Gastrocnemius medialis (tissue), 4 donors: Measurements from ENCODE around the gene CNTLN. TPM values are rescaled to one million over a fixed set of nuclear protein-coding genes. Genes with fewer than 3 reads are reported as not detected.
"Not testable (repeated sequence)": the region's sequence is repeated elsewhere in the genome, so short reads cannot be mapped to it uniquely, and the experiment has no call there.

ENCODE experiments used
- ATAC-seq, 2 donors: fragments of 150-250 bp; one replicate each; pipeline ENCODE4 v1.9.1; 2016
- DNase-seq, 2 donors: peaks; one replicate each; pipeline ENCODE4 v3.0.0-alpha.2; 2019
- H3K27ac ChIP-seq, 4 donors: fragments of 200-600 bp; sonication (generic); 1 replicate in 1 of 4; 2 replicates in 3 of 4; pipeline ENCODE4 v1.5.1; 2016 to 2018; ENCODE audit warnings: mild to moderate bottlenecking in 2 of 4, moderate library complexity in 1 of 4
- H3K27me3 ChIP-seq, 3 donors: fragments of 200-600 bp; sonication (generic) in 2 of 3; 1 replicate in 1 of 3; 2 replicates in 2 of 3; pipeline versions ENCODE4 v1.5.1 to v1.6.0; 2016 to 2019; ENCODE audit warnings: mild to moderate bottlenecking in 1 of 3, moderate library complexity in 1 of 3
- H3K36me3 ChIP-seq, 2 donors: fragments of 200-600 bp; sonication (generic) in 1 of 2; one replicate each; pipeline ENCODE4 v1.5.1; 2017 to 2018
- H3K4me1 ChIP-seq, 2 donors: fragments of 200-600 bp; sonication (generic) in 1 of 2; one replicate each; pipeline ENCODE4 v1.5.1; 2016 to 2017; ENCODE audit warnings: mild to moderate bottlenecking in 2 of 2
- H3K4me3 ChIP-seq, 4 donors: fragments of 200-600 bp; sonication (generic) in 3 of 4; 1 replicate in 1 of 4; 2 replicates in 3 of 4; pipeline ENCODE4 v1.5.1; 2016 to 2019; ENCODE audit warnings: mild to moderate bottlenecking in 2 of 4
- H3K9me3 ChIP-seq, 3 donors: fragments of 200-600 bp; sonication (generic) in 2 of 3; 1 replicate in 1 of 3; 2 replicates in 2 of 3; pipeline ENCODE4 v1.5.1; 2016 to 2019
- CTCF ChIP-seq, 5 experiments: fragments of 450-650 bp in 3 of 5; fragments of 200-600 bp in 2 of 5; sonication (generic) in 2 of 5; IDR thresholded peaks in 4 of 5; conservative IDR thresholded peaks in 1 of 5; 1 replicate in 4 of 5; 2 replicates in 1 of 5; pipeline ENCODE4 v1.5.1; 2016 to 2019; ENCODE audit warnings: antibody characterized with exemption in 5 of 5, mild to moderate bottlenecking in 3 of 5, moderate library complexity in 3 of 5
- POLR2A ChIP-seq, 2 donors: fragments of 450-650 bp; IDR thresholded peaks; one replicate each; pipeline ENCODE4 v1.6.1; 2017; ENCODE audit warnings: antibody characterized with exemption in 2 of 2, mild to moderate bottlenecking in 2 of 2, moderate library complexity in 2 of 2
- in situ Hi-C, 4 donors: fragments of 200-750 bp; cut with MboI; loops; one replicate each; pipeline versions ENCODE4 v1.15.0 to v1.8.0; 2017; ENCODE audit warnings: low sequenced_read_pairs in 4 of 4
- intact Hi-C: fragments of 100-400 bp; cut with DNase I; formaldehyde crosslinking; loops from one replicate; pipeline ENCODE4 v1.15.1; 2023; ENCODE audit warnings: low total_unique reads
- total RNA-seq, 4 donors: library from RNA; depleted of rRNA; stranded (reverse); fragments of >200 nt; gene quantifications; one replicate each; pipeline versions ENCODE4 v1.1.0 to v1.2.3, GENCODE V29; 2016

Gene CNTLN
- total RNA-seq, 4 donors from 2014 or later: 1.3 to 6.6 (median 2.4) TPM

DNA sequence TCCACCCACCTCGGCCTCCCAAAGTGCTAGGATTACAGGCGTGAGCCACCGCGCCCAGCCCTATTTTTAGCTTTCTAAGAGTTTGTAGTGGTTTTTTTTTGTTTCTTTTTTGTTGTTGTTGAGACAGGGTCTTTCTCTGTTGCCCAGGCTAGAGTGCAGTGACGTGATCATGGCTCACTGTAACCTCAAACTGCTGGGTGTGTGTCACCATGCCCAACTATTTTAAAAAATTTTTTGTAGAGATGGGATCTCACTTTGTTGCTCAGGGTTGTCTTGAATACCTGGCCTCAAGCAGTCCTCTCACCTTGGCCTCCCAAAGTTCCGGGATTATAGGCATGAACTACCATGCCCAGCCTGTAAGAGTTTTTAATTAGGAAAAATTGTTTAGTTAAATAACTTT lies 298.7 kb downstream of the CNTLN start:
- DNase-seq (no peak), ATAC-seq (no peak)
- no peak overlapping the region for H3K4me3 ChIP-seq
- intact Hi-C loops: no loop called here
- TF ChIP-seq POLR2A (IDR thresholded peaks at IDR 0.05): no peak
- TF ChIP-seq CTCF (IDR thresholded peaks at IDR 0.05 in 4 of 5, conservative IDR thresholded peaks at IDR 0.05 in 1 of 5): no peak
- no peak overlapping the region for H3K27ac ChIP-seq
- in situ Hi-C loops: no loop called here
- H3K27me3 ChIP-seq: no peaks in the 10 kb centered on the region
- no peaks in the 10 kb centered on the region for H3K36me3 ChIP-seq
- H3K9me3 ChIP-seq: no peaks in the 10 kb centered on the region
- no peaks in the 10 kb centered on the region for H3K4me1 ChIP-seq

DNA sequence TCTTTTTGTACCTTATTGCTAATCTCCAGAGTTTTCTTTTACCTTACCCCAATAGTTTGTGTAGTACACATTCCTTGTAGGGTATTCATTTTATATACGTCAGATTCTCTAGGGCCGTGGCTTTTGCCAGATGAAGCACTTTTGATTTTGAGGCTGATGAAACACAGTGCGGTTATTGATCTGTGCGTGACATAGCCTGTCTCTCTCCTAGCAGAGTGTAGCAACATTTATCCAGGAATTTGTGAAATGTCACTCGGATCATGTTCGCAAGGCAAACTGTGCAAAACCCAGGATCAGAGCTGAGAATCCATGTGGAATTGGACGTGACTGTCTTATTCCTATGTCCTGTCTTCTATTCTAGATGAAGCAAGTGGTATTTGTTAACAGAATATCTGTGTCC lies 302.0 kb downstream of the CNTLN start:
- no peaks in the 10 kb centered on the region for H3K27me3 ChIP-seq
- H3K9me3 ChIP-seq: no peaks in the 10 kb centered on the region
- H3K4me1 ChIP-seq: no peaks in the 10 kb centered on the region
- in situ Hi-C loops (no loop called here), intact Hi-C loops (no loop called here)
- no peak for DNase-seq
- no peaks in the 10 kb centered on the region for H3K36me3 ChIP-seq
- TF ChIP-seq POLR2A (IDR thresholded peaks at IDR 0.05): no peak
- no peak for TF ChIP-seq CTCF (IDR thresholded peaks at IDR 0.05 in 4 of 5, conservative IDR thresholded peaks at IDR 0.05 in 1 of 5)
- ATAC-seq: no peak
- H3K27ac ChIP-seq: no peak overlapping the region
- no peak overlapping the region for H3K4me3 ChIP-seq

DNA sequence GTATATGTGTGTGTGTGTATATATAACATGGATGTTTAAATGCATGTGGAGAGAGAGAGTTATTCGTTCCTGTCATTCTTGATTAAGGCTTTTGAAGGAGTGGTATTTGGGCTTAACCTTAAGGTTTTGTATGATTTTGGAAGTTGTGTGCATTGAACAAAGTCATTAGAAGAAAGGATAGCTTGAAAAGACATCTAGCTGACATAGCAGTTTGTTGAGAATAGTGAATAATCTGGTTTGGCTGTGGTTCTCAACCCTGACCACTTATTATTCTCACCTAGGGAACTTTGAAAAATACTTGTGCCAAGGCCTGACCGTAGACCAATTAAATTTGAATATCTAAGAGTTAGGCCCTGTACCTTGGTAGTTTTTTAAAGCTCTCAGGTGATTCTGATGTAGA lies 303.0 kb downstream of the CNTLN start:
- ATAC-seq: no peak
- Histone ChIP-seq H3K27me3 (no peaks in the 10 kb centered on the region), H3K27ac (no peak overlapping the region), H3K9me3 (no peaks in the 10 kb centered on the region), H3K4me1 (no peaks in the 10 kb centered on the region), H3K4me3 (no peak overlapping the region), H3K36me3 (no peaks in the 10 kb centered on the region)
- intact Hi-C loops: no loop called here
- in situ Hi-C loops: no loop called here
- TF ChIP-seq POLR2A (IDR thresholded peaks at IDR 0.05): no peak
- no peak for TF ChIP-seq CTCF (IDR thresholded peaks at IDR 0.05 in 4 of 5, conservative IDR thresholded peaks at IDR 0.05 in 1 of 5)
- no peak for DNase-seq

DNA sequence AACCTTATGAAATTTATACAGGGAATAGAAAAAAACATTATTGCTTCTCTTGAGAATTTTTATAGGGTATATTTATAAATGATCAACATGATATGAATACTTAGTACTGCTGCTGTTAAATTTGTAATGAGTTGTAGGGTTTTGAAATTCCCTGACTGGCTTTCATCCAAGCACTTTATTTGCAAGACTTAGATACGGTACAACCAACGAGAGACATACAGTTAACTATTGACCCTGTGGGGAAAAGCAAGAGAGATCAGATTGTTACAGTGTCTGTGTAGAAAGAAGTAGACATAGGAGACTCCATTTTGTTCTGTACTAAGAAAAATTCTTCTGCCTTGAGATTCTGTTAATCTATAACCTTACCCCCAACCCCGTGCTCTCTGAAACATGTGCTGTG lies 310.3 kb downstream of the CNTLN start:
- in situ Hi-C loops: not testable (repeated sequence)

GRCh38 chr9:17453751-17454150 lies 318.9 kb downstream of the CNTLN start:
- DNase-seq: no peak
- Histone ChIP-seq H3K4me1 (no peaks in the 10 kb centered on the region), H3K4me3 (no peak overlapping the region), H3K27ac (no peak overlapping the region), H3K36me3 (no peaks in the 10 kb centered on the region), H3K9me3 (no peaks in the 10 kb centered on the region), H3K27me3 (no peaks in the 10 kb centered on the region)
- TF ChIP-seq CTCF (IDR thresholded peaks at IDR 0.05 in 4 of 5, conservative IDR thresholded peaks at IDR 0.05 in 1 of 5): no peak
- TF ChIP-seq POLR2A (IDR thresholded peaks at IDR 0.05): no peak
- in situ Hi-C loops (loop anchor here in 2 of 4 donors (25.0 kb wide), 2 partner anchors 341 to 1566 kb away; no protein-coding TSS in a partner anchor), intact Hi-C loops (no loop called here)
- no peak for ATAC-seq

More for the DNA sequence above, 310.3 kb downstream of the CNTLN start:
- H3K27me3 ChIP-seq, intact Hi-C loops, H3K27ac ChIP-seq, H3K4me3 ChIP-seq, ATAC-seq, DNase-seq, H3K36me3 ChIP-seq, H3K4me1 ChIP-seq, H3K9me3 ChIP-seq: not testable (repeated sequence)
